HG02970 (cell line): ENCODE measurements around the gene TMEM14C.
"Not testable (repeated sequence)": the region's sequence is repeated elsewhere in the genome, so short reads cannot be mapped to it uniquely, and the experiment has no call there.

Experiments
- ATAC-seq: cut with Tn5 transposase; IDR thresholded peaks from one replicate; pipeline ENCODE4 v1.9.1; 2021; ENCODE audit warnings: mild to moderate bottlenecking, moderate library complexity, moderate number of reproducible peaks; ENCODE audit not compliant: unreplicated experiment, low FRiP score

Gene TMEM14C

DNA sequence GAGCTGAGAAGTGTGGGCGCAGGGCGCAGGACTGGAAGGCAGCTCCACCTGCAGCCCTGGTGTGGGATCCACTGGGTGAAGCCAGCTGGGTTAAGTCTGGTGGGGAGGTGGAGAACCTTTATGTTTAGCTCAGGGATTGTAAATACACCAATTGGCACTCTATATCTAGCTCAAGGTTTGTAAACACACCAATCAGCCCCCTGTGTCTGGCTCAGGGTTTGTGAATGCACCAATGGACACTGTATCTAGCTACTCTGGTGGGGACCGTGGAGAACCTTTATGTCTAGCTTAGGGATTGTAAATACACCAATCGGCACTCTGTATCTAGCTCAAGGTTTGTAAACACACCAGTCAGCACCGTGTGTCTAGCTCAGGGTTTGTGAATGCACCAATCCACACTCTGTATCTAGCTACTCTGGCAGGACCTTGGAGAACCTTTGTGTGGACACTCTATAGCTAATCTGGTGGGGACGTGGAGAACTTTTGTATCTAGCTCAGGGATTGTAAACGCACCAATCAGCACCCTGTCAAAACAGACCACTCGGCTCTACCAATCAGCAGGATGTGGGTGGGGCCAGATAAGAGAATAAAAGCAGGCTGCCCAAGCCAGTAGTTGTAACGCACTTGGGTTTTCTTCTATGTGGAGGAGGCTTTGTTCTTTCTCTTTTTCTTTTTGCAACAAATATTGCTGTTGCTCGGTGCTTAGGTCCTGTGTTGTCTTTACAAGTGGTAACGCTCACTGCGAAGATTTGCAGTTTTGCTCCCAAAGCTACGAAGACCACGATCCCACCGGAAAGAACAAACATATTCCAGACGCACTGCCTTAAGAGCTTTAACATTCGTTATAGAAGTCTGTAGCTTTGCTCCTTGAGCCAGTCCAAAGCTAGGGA lies 1.7 kb upstream of the TMEM14C start:
- ATAC-seq, result not testable (repeated sequence)

DNA sequence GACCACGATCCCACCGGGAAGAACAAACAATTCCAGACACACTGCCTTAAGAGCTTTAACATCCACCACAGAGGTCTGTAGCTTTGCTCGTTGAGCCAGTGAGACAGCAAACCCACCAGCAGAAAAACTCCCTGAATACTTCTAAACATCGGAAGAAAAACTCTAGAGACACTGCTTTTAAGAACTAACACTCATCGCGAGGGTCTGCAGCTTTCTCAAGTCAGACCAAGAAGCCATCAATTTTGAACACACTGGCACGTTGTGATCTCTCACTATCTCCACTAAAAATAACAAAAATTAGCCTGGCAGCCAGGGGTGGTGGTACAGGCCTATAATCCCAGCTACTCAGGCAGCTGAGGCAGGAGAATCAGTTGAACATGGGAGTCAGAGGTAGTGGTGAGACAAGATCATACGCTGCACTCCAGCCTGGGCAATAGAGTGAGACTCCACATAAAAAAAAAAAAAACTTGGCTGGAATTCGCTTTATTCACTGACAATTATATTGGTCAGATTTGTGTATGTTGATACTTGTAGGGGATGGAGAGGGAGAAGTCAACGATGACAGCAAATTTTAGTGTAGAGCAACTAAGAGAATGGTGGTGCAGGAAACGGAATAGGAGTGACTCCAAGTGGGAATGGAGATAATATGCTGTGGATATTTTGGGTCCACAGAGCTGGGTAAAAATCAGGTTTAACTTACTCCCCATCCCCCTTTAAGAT lies 860 bp upstream of the TMEM14C start:
- ATAC-seq, result no peak

DNA sequence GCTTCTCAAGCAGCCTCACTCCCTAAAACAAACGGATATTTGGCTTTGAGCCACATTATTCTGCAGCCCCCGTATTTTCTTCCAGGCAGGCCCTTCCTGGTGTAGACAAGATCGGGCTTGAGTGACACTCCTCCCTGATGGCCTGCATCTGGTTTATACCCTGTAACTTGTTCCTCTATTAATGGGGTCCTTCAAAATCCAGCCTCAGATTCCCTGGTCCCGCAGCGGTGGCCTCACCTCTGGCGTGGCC lies 375 bp upstream of the TMEM14C start:
- ATAC-seq, result no peak

DNA sequence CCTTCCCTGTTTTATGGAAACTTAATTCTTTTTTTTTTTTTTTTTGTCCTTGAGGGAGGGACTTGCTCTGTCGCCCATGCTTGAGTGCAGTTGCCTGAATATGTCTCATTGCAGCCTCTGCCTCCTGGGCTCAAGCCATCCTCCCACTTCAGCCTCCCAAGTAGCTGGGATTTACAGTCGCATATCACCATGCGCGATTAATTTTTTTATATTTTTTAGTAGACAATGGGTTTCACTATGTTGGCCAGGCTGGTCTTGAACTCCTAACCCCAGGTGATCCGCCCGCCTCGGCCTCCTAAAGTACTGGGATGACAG lies 654 bp downstream of the TMEM14C start:
- ATAC-seq, result no peak

DNA sequence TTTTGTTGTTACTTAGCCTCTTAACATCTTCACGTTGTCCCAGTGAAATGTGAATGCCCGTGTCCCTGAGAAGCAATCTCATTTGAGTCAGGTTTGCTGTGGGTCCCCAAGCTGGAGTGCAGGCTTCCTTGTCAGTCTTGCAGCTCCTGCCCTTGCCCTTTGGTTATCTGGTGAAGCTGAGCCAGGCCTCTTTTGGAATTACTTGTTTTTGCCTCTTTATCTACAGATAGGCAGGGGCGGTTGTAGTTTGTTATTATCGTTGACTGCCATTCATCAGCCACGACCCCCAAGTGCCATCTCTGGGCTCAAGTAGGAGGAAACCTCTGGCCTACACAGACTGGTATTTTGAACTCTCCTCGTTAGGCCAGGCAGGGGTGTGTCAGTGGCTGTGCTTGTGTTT lies 2.2 kb downstream of the TMEM14C start:
- no peak for ATAC-seq

DNA sequence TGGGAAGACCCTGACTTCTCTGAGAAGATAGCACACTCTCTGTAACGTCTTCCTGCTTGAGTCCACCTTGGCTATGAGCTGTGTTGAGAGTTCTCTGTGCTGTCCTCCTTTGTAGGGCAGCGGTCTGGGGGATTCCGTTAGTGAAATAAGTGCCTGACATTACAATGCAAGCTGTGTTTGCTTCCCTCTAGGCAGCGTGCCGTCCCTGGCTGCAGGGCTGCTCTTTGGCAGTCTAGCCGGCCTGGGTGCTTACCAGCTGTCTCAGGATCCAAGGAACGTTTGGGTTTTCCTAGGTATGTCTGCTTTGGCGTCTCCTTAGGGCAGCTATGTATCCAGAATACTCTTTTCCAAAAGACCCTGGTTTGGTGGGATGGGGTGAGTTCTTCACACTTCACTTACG lies 2.8 kb downstream of the TMEM14C start:
- ATAC-seq, result no peak

DNA sequence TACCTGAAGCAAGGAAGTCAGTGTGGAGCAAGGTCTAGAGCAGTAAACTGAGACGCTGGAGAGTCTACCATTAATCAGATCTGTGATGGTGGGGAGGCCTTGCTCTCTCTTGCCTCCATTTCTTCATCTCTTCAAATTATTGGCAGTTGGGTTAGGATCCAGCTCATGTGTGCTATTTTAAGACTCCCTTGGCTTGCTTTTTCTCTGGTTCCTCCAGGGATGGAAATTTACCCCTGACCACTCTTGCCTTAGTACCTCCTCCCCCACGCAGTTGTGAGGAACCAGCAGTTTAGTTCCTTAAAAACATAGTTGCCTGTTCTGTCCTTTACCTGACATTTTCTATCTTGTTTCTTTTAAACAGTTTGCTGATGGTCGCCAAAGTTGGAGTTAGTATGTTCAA lies 7.4 kb downstream of the TMEM14C start:
- ATAC-seq, result no peak

DNA sequence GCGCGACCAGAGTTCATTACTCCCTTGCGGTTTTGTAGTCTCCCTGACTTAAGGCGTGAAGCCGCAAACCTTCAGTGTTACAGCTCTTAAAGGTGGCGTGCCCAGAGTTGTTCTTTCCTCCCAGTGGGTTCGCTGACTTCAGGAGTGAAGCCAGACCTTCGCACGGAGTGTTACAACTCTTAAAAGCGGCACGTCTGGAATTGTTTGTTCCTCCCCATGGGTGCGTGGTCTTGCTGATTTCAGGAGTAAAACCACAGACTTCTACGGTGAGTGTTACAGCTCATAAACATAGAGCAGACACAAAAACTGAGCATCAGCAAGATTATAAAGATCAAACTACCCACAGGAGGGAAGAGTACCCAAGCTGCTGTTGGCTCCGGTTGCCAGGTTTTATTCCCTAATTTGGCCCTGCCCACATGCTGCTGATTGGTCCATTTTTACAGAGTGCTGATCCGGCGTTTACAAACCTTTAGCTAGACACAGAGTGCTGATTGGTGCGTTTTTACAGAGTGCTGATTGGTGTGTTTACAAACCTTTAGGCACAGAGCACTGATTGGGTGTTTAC lies 10.4 kb downstream of the TMEM14C start:
- no peak for ATAC-seq

DNA sequence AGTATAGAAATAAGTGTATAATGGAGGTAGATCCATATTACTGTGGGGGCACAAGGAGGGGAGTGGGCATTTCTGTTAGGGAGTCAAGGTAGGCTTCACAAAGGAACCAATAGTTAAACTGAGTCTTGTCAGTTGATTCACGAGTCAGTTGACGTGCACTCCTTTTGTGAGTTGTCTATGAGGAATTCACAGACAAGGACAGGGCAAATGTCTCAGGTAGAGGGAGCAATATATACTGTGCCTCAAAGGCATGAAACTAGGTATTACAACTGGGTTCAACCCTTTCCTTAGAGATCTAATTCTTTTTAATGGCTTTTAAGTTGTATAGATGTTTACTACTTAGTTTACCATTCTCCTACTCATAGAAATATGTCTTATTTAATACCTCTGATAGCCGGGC lies 11.0 kb downstream of the TMEM14C start:
- no peak for ATAC-seq

DNA sequence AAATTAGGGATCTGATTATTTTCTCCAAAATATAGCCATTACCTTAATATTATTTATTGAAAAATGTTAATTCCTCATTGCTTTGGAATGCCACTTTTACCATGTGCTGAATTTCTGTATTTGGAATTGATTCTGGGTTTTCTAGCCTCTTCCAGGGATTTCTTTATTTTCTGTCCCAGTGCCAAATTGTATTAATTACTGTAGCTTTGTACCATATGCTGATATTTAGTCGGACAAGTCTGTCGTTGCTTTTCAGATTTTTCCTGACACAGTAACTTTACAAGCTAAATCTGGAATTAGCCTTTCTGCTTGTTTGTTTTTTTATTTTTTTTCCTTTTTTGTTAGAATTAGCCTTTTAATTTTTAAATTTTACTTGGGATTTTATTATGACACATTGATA lies 13.9 kb downstream of the TMEM14C start:
- no peak for ATAC-seq

DNA sequence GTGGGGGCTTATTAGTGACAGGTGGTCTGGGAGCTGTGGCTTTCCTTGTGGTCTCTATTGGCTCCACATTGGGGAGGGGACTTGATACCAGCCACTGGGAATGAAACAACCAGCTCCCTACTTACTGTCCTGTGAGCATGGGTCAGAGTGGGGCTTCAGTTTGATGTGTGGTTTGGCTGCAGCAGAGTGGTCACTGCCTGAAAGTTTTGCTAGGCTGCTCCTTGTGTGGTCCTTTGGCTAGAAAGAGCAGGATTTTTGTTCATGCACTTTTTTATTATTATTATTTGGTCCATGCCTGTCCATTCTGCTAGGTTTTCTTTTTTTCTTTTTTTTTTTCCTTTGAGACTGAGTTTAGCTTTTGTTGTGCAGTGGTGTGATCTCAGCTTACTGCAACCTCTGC lies 17.2 kb downstream of the TMEM14C start:
- ATAC-seq, result no peak

DNA sequence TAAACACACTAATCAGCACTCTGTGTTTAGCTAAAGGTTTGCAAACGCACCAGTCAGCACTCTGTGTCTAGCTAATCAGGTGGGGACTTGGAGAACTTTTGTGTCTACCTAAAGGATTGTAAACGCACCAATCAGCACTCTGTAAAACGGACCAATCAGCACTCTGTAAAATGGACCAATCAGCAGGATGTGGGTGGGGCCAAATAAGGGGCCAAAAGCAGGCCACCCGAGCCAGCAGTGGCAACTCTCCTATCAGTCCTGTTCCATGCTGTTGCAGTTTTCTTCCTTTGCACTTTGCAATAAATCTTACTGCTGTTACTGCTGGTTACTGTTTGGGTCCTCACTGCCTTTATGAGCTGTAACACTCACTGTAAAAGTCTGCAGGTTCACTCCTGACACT lies 18.8 kb downstream of the TMEM14C start:
- not testable (repeated sequence) for ATAC-seq

DNA sequence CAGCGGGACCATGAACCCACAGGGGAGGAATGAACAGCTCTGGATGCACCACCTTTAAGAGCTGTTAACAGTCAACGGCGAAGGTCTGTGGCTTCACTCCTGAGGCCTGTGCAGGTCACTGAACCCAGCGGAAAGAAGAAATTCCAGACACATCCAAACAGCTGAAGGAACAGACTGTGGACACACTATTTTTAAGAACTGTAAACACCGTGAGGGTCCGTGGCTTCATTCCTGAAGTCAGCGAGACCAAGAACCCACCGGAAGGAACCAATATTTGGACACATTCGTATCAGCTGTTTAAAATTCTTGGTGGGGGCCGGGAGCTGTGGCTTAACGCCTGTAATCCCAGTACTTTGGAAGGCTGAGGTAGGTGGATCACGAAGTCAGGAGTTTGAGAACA lies 19.4 kb downstream of the TMEM14C start:
- no peak for ATAC-seq

DNA sequence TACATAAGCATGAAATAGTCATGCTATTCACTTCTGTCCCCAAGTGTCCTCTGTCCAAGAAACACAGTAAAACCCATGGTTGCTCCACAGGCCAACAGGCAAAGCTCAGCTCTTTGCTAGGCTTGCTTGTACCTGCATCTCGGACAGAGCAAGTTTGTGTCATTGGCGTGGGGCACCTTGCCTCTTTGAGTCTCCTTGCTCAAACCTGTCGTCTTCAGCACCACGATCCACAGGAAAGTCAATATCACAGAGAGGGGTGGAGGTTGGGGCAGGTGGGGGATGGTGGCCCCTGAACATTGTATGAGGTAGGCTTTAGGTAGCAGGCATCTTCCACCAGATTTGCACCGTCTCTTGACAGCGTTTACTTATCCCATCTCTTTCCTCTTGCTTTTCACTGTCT lies 20.6 kb downstream of the TMEM14C start:
- no peak for ATAC-seq

DNA sequence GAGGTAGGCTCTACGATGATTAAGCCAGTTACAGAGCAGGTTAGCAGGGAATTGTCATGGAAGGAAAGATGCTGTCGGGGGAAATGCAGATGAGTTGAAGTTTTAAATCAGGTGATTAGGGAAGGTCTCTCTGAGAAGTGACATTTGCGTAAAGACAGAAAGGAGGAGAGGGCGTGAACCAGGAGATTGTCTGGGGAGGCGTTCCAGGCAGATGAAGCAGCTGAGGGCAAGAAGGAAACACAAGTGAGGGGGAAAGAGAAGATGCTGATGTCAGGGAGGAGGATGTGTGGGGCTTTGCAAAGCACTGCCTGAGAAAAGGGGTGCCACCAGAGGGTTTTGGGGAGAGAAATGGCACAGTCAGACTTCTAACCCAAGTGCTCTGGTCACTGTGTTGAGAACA lies 22.2 kb downstream of the TMEM14C start:
- ATAC-seq, result no peak

DNA sequence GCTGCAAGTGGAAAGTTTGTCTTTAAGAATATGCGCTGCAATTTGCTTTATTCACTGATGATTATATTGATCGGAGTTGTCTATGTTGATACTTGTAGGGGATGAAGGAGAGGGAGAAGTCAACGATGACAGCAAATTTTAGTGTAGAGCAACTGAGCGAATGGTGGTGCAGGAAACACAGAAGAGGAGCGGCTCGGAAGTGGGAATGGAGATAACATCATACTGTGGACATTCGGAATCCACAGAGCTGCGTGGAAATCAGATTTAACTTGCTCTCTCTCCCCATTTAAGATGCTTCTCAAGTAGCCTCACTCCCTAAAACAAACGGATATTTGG lies 24.0 kb downstream of the TMEM14C start:
- no peak for ATAC-seq

DNA sequence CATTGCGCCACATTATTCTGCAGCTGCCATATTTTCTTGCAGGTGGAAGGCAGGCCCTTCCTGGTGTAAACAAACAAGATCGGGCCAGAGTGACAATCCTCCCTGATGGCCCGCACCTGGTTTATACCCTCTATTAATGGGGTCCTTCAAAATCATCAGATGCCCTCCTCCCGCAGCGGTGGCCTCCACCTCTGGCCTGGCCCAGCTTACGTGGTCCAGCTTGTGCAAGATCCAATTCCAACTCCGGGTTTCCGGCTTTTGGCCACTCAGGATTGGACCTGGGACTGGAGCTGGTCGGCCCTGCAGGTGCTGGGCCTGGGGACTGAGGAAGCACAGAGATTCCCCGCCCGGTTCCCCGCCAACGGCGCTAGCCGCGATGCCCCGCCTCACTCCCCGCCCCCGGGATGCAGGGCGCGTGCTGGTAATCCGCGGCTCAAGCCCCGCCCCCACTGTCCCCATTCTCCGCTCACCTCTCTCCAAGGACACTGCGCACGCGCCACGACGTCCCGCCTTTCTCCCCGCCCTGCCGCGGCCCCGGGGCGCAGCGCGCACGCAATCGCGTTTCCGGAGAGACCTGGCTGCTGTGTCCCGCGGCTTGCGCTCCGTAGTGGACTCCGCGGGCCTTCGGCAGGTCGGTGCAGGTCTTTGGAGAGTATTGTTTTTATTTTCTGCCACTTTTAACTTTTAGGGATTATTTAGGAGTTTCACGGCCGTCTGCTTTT lies 24.5 kb downstream of the TMEM14C start, which contains the start of gene TMEM14B:
TMEM14B (plus strand) TSS at position 555 of the 722 bp plus-strand sequence. CDS start 1,441 bp downstream, outside the sequence.
- peak; percentile 97 for ATAC-seq

DNA sequence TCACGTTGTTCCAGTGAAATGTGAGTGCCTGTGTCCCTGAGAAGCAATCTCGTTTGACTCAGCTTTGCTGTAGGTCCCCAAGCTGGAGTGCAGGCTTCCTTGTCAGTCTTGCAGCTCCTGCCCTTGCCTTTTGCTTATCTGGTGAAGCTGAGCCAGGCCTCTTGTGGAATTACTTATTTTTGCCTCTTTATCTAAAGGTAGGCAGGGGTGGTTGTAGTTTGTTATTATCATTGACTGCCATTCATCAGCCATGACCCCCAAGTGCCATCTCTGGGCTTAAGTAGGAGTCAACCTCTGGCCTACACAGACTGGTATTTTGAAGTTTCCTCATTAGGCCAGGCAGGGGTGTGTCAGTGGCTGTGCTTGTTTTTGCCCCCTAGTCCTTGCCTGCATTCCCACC lies 26.9 kb downstream of the TMEM14C start:
- no peak for ATAC-seq

DNA sequence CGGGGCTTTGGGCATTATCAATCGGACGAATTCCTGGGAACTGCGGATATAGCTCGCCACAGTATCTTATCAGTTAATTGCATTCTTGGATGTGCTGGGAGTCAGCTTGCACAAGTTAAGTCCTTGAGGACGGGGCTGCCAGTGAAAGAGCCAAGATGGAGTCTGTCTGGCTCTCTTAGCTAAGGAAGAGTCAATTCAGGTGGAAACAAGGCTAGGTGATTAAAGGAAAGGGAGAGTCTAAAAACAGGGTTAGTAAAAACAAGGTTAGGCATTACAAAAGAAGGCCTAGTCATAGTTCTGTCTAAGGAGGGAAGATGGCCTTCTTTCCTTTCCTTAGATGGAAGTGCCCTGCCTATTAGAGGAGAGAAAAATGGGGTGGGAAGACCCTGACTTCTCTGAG lies 27.7 kb downstream of the TMEM14C start:
- ATAC-seq, result not testable (repeated sequence)

DNA sequence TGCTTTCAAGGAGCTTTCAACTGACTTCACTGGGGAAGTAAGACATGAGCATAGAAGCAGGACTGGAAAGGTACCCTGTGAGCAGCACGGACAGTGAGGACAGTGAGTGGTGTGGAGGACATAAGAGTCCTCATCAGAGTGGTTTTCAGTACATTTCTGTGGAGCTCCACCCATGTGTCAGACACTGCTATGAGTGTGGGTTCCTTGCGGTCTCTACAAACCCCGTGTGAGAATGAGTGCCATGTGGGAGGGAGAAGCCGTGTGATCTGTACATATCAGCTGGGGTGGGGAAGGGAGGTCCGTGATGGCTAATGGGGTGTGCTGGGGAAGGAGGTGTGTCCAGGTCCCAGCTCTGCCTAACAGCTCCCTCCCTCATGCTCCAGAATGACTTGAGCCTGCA lies 28.9 kb downstream of the TMEM14C start:
- not testable (repeated sequence) for ATAC-seq

DNA sequence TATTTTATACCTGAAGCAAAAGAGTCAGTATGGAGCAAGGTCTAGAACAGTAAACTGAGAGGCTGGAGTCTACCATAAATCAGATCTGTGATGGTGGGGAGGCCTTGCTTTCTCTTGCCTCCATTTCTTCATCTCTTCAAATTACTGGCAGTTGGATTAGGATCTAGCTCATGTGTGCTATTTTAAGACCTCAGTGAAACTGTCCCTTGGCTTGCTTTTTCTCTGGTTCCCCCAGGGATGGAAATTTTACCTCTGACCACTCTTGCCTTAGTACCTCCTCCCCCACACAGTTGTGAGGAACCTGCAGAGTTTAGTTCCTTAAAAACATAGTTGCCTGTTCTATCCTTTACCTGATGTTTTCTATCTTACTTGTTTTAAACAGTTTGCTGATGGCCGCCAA lies 33.2 kb downstream of the TMEM14C start:
- ATAC-seq, result no peak
